Endothelial cell of umbilical vein (primary cell): ENCODE data around the gene PAX9. TPM values are rescaled to one million over a fixed set of nuclear protein-coding genes. Genes with fewer than 3 reads are reported as not detected.

ENCODE experiments used
- BruUV-seq: library from RNA; stranded (reverse); fragments of 400-500 nt; replicated peaks from 2 replicates; lab custom pipeline; 2021; lab: Mats Ljungman, UMichigan
- CTCF ChIA-PET: fragments of 300-600, 350-600 bp; sonication (Branson Sonifier 250); formaldehyde crosslinking; loops from one replicate; lab custom pipeline; 2021; ENCODE audit warnings: antibody characterized with exemption, inconsistent platforms; lab: Charles Lee
- POLR2A ChIA-PET: fragments of 300-600, 350-600 bp; sonication (Branson Sonifier 250); formaldehyde crosslinking; loops from one replicate; lab custom pipeline; 2021; ENCODE audit warnings: antibody characterized with exemption, inconsistent platforms; lab: Charles Lee
- DNase-seq: peaks from one replicate; pipeline ENCODE4 v3.0.0-alpha.2; 2011; ENCODE audit warnings: low read depth, low spot score
- FAIRE-seq: peaks from 2 replicates; lab custom pipeline; 2011; peaks lifted over from hg19 to GRCh38; lab: Jason Lieb, UNC
- H2AFZ ChIP-seq: 2 replicates; pipeline ENCODE4 v1.6.0; 2012; ENCODE audit warnings: low read depth, low read length, control low read depth, inconsistent platforms
- H3K27ac ChIP-seq: 2 replicates; pipeline ENCODE4 v1.5.1; 2011; ENCODE audit warnings: low read depth, mild to moderate bottlenecking, control low read depth, low read length, moderate library complexity; ENCODE audit not compliant: insufficient read depth
- H3K27me3 ChIP-seq, 2 experiments: 2 replicates each; pipeline versions ENCODE4 v1.6.0 to v1.6.1; 2011; ENCODE audit warnings: low read length in 2 of 2, mixed read lengths in 1 of 2; ENCODE audit not compliant: control insufficient read depth in 2 of 2, insufficient read depth in 2 of 2
- H3K36me3 ChIP-seq, 2 experiments: 2 replicates in 1 of 2; 3 replicates in 1 of 2; pipeline ENCODE4 v1.5.1; 2011; ENCODE audit warnings: low read length in 2 of 2, mild to moderate bottlenecking in 1 of 2, moderate library complexity in 1 of 2; ENCODE audit not compliant: control insufficient read depth in 2 of 2, insufficient read depth in 2 of 2; ENCODE audit errors: extremely low read depth in 1 of 2
- H3K4me1 ChIP-seq: 3 replicates; pipeline ENCODE4 v1.5.1; 2011; ENCODE audit warnings: mild to moderate bottlenecking, low read length; ENCODE audit not compliant: control insufficient read depth, insufficient read depth; ENCODE audit errors: extremely low read depth
- H3K4me2 ChIP-seq: 2 replicates; pipeline ENCODE4 v1.6.1; 2011; ENCODE audit warnings: low read length, control low read depth, mixed read lengths; ENCODE audit not compliant: insufficient read depth
- H3K4me3 ChIP-seq, 3 experiments: fragments of 200-600 bp in 1 of 3; sonication (generic), shearing (Covaris generic) in 1 of 3; replicated peaks in 1 of 3; 2 replicates each; pipeline ENCODE4 v1.5.1; 2011 to 2016; ENCODE audit warnings: control low read depth in 3 of 3, low read length in 3 of 3, mild to moderate bottlenecking in 2 of 3, inconsistent platforms in 1 of 3, low read depth in 1 of 3, moderate library complexity in 1 of 3; ENCODE audit not compliant: insufficient read depth in 1 of 3
- H3K79me2 ChIP-seq: 2 replicates; pipeline ENCODE4 v1.6.0; 2012; ENCODE audit warnings: low read length, inconsistent platforms; ENCODE audit not compliant: control insufficient read depth, insufficient read depth
- H3K9ac ChIP-seq: replicated peaks from 2 replicates; pipeline ENCODE3; 2011; ENCODE audit warnings: low read length, control low read depth; ENCODE audit not compliant: insufficient read depth; ENCODE audit errors: extremely low read depth
- H3K9me1 ChIP-seq: replicated peaks from 3 replicates; pipeline ENCODE4 v1.6.0; 2011; ENCODE audit warnings: mild to moderate bottlenecking, low read length; ENCODE audit not compliant: control insufficient read depth, insufficient read depth; ENCODE audit errors: extremely low read depth
- H3K9me3 ChIP-seq: replicated peaks from 2 replicates; pipeline ENCODE4 v1.5.1; 2012; ENCODE audit warnings: low read length, inconsistent platforms; ENCODE audit not compliant: control insufficient read depth, insufficient read depth
- H4K20me1 ChIP-seq: replicated peaks from 2 replicates; pipeline ENCODE3; 2011; ENCODE audit warnings: mild to moderate bottlenecking, low read length; ENCODE audit not compliant: control insufficient read depth, insufficient read depth; ENCODE audit errors: extremely low read depth
- CTCF ChIP-seq, 2 donors: IDR thresholded peaks; 1 replicate in 1 of 2; 2 replicates in 1 of 2; pipeline ENCODE4 v1.5.1; 2011; ENCODE audit warnings: low read length in 2 of 2, mild to moderate bottlenecking in 2 of 2, moderate library complexity in 2 of 2, control low read depth in 1 of 2, inconsistent platforms in 1 of 2, low read depth in 1 of 2; ENCODE audit not compliant: insufficient read depth in 1 of 2; ENCODE audit errors: extremely low read depth in 1 of 2
- EZH2 ChIP-seq: IDR thresholded peaks from 2 replicates; pipeline ENCODE4 v1.6.1; 2012; ENCODE audit warnings: borderline replicate concordance, low read depth, mild to moderate bottlenecking, moderate library complexity, low read length, inconsistent platforms; ENCODE audit not compliant: severe bottlenecking
- MYC ChIP-seq: IDR thresholded peaks from one replicate; pipeline ENCODE4 v1.6.1; 2011; ENCODE audit warnings: mild to moderate bottlenecking, low read depth, low read length
- POLR2A ChIP-seq: IDR thresholded peaks from 2 replicates; pipeline ENCODE4 v1.6.1; 2012; ENCODE audit warnings: low read depth, mild to moderate bottlenecking, control low read depth, low read length
- POLR2AphosphoS5 ChIP-seq: IDR thresholded peaks from 2 replicates; pipeline ENCODE4 v1.6.1; 2012; ENCODE audit warnings: low read depth, mild to moderate bottlenecking, control low read depth, low read length, moderate library complexity; ENCODE audit not compliant: insufficient read depth
- dilution Hi-C: fragments of 300-500 bp; cut with MboI; formaldehyde crosslinking; loops from one replicate; pipeline ENCODE4 v1.15.0; 2019; ENCODE audit warnings: low sequenced_read_pairs; ENCODE audit not compliant: extremely low pct_ligation_motif_present
- intact Hi-C: fragments of 100-400 bp; cut with micrococcal nuclease; formaldehyde crosslinking; loops from one replicate; pipeline ENCODE4 v1.10.0; 2022
- polyA plus RNA-seq, 4 experiments: library from polyadenylated mRNA; depleted of rRNA in 3 of 4; stranded (reverse) in 3 of 4; unstranded in 1 of 4; fragments of >200 nt; gene quantifications; 2 replicates each; pipeline versions ENCODE4 v1.2.1 to v1.2.3, GENCODE V29; 2011 to 2012; ENCODE audit warnings: missing spikeins in 1 of 4
- total RNA-seq: library from RNA; stranded (reverse); gene quantifications from 2 replicates; pipeline ENCODE4 v1.2.3, GENCODE V29; 2021

PAX9 gene
- total and polyA plus RNA-seq, 2 donors (not counting 3 experiments of a cell fraction or from before 2014, with no cell fraction given): 0.37 to 0.44 TPM

- H2AFZ ChIP-seq: peak overlapping the region; percentile 26
- DNase-seq (no peak), FAIRE-seq (peak; percentile 44)
- H3K27ac ChIP-seq: no peak overlapping the region
- H3K27me3 ChIP-seq: peaks cover 88 to 98% of the 10 kb centered on the region in 2 experiments
- H3K4me1 ChIP-seq: peaks cover 17% of the 10 kb centered on the region
- ChIA-PET CTCF (interaction anchor here (1.6 kb wide), 1 partner anchor 15 kb away, joined by 4 read pairs; no protein-coding TSS in a partner anchor), POLR2A (no interaction called here)
- H3K79me2 ChIP-seq: no peaks in the 10 kb centered on the region
- BruUV-seq: no TSS peak
- H3K9me1 ChIP-seq: no peaks in the 10 kb centered on the region
- dilution Hi-C loops (no loop called here), intact Hi-C loops (loop anchor here (2.0 to 5.0 kb wide), 3 partner anchors 342 to 935 kb away; partner anchors contain the start of genes FOXA1, MBIP and TTC6)
- H3K4me2 ChIP-seq: peak overlapping the region; percentile 63
- no peaks in the 10 kb centered on the region for H3K9me3 ChIP-seq
- H3K4me3 ChIP-seq: peak overlapping the region in 2 of 3 experiments; percentile 25 to 30
- no peaks in the 10 kb centered on the region for H3K36me3 ChIP-seq
- TF ChIP-seq MYC (no peak), POLR2AphosphoS5 (no peak), CTCF (IDR thresholded peaks at IDR 0.05; ENCODE audit: extremely low read depth in 1 of 2, insufficient read depth in 1 of 2, low read depth in 1 of 2, low read length in 2 of 2) (peak; percentile 3 to 21), POLR2A (no peak), EZH2 (peak; percentile 99)
- no peaks in the 10 kb centered on the region for H4K20me1 ChIP-seq
- H3K9ac ChIP-seq: no peak overlapping the region
These were observed 1.1 kb downstream of the PAX9 start for GRCh38 chr14:36662543-36663403.
